Measurements from ENCODE around the gene DHODH. TPM values are rescaled to one million over a fixed set of nuclear protein-coding genes. Genes with fewer than 3 reads are reported as not detected.

The DHODH gene
- 1 to 10 TPM; 5.9 to 8.3 (median 7.4) TPM for total RNA-seq
- long read RNA-seq, donor 1, partial matches to known transcripts, result 2 of 8 reads
- long read RNA-seq, donor 1, other reads (novel, unspliced or antisense), result 1 of 8 reads
- long read RNA-seq, donor 2, transcript DHODH-201 (9 exons, 2,426 nt), result major isoform, 7 of 9 reads
- long read RNA-seq, donor 2, partial matches to known transcripts, result 1 of 9 reads
- long read RNA-seq, donor 2, other reads (novel, unspliced or antisense), result 1 of 9 reads

GRCh38 chr16:72008424-72009216 lies at the start of gene DHODH:
Gene DHODH (plus strand): TSS chr16:72008744. CDS start chr16:72008765, 21 bp downstream.
- H3K9me3 ChIP-seq, result no peaks in the 10 kb centered on the region
- H3K4me1 ChIP-seq (ENCODE audit: low read depth), result peaks cover 5% of the 10 kb centered on the region
- peaks cover 5% of the 10 kb centered on the region for H3K36me3 ChIP-seq (ENCODE audit: low read depth)
- DNase-seq (peak; percentile 96 to 99 (median 98)), ATAC-seq (peak; percentile 100)
- peak within 1 kb of the TSS; percentile 70 for H3K4me3 ChIP-seq
- TF ChIP-seq, protein P1, sequence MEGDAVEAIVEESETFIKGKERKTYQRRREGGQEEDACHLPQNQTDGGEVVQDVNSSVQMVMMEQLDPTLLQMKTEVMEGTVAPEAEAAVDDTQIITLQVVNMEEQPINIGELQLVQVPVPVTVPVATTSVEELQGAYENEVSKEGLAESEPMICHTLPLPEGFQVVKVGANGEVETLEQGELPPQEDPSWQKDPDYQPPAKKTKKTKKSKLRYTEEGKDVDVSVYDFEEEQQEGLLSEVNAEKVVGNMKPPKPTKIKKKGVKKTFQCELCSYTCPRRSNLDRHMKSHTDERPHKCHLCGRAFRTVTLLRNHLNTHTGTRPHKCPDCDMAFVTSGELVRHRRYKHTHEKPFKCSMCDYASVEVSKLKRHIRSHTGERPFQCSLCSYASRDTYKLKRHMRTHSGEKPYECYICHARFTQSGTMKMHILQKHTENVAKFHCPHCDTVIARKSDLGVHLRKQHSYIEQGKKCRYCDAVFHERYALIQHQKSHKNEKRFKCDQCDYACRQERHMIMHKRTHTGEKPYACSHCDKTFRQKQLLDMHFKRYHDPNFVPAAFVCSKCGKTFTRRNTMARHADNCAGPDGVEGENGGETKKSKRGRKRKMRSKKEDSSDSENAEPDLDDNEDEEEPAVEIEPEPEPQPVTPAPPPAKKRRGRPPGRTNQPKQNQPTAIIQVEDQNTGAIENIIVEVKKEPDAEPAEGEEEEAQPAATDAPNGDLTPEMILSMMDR (IDR thresholded peaks at IDR 0.05), result no peak
- intact Hi-C loops (cut with DNase I, micrococcal nuclease), result no loop called here

- TF ChIP-seq, protein P1 (IDR thresholded peaks at IDR 0.05), result peak; percentile 53
- intact Hi-C loops (cut with DNase I, micrococcal nuclease), result no loop called here
Measured at GRCh38 chr16:71961066-71962039, 47.2 kb upstream of the DHODH start.

DNA sequence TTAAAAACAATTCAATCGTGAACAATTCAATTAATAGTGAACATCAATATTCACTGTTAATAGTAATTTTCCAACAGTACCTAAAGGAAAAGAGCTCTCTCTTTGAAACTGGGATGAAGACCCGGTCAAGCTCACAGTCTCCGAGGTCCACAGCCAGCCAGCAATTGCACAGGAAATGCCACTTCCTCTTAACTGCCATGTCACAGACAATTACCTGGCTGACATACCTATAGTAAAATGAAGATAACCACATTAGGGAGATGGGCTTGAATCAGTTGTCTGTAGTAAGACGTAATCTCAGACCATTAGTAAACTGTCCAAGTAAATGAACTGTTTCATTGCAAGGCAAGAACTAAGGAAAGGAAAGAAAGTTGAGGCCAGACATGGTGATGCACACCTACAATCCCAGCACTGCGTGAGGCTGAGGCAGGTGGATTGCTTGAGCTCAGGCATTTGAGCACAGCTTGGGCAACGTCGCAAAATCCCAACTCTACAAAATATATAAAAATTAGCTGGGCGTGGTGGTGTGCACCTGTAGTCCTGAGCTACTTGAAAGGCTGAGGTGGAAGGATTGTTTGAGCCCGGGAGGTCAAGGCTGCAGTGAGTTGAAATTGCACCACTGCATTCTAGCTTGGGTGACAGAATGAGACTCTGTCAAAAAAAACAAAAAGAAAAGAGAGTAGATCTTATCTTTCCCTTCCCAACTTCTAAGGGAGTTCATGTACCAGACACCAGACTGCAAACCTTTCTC lies 45.2 kb upstream of the DHODH start:
- no peak for ATAC-seq
- intact Hi-C loops (cut with DNase I, micrococcal nuclease), result no loop called here

More at GRCh38 chr16:71961066-71962039, 47.2 kb upstream of the DHODH start:
- no peak overlapping the region for H3K4me3 ChIP-seq
- no peaks in the 10 kb centered on the region for H3K4me1 ChIP-seq (ENCODE audit: low read depth)
- ATAC-seq, result peak; percentile 98
- peak; percentile 62 to 88 (median 86) for DNase-seq
- no peaks in the 10 kb centered on the region for H3K36me3 ChIP-seq (ENCODE audit: low read depth)
- no peaks in the 10 kb centered on the region for H3K9me3 ChIP-seq

DNA sequence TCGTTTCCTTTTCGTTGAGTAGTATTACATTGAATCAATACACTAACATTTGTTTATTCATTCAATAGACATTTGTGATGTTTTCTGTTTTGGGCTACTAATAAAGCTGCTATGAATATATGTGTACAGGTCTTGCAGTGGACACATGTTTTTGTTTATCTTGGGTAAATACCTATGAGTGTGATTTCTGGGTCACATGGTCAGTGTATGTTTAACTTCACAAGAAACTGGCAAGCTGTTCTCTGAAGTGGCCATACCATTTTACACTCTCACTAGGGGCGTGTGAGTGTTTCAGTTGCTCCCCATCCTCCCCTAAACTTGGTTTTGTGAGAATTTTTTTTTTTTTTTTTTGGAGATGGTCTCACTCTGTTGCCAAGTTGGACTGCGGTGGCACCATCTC lies 43.3 kb upstream of the DHODH start:
- Histone ChIP-seq H3K36me3 (ENCODE audit: low read depth) (no peaks in the 10 kb centered on the region), H3K9me3 (no peaks in the 10 kb centered on the region), H3K4me3 (no peak overlapping the region), H3K4me1 (ENCODE audit: low read depth) (no peaks in the 10 kb centered on the region)
- intact Hi-C loops (cut with DNase I, micrococcal nuclease), result no loop called here
- DNase-seq (no peak), ATAC-seq (no peak)
- TF ChIP-seq, protein P1 (IDR thresholded peaks at IDR 0.05), result no peak

More for the DNA sequence above, 45.2 kb upstream of the DHODH start:
- no peak overlapping the region for H3K4me3 ChIP-seq
- TF ChIP-seq, protein P1 (IDR thresholded peaks at IDR 0.05), result no peak
- no peaks in the 10 kb centered on the region for H3K9me3 ChIP-seq
- no peaks in the 10 kb centered on the region for H3K4me1 ChIP-seq (ENCODE audit: low read depth)
- no peaks in the 10 kb centered on the region for H3K36me3 ChIP-seq (ENCODE audit: low read depth)
- DNase-seq, result no peak

- Histone ChIP-seq H3K4me1 (ENCODE audit: low read depth) (no peaks in the 10 kb centered on the region), H3K9me3 (no peaks in the 10 kb centered on the region), H3K4me3 (no peak overlapping the region), H3K36me3 (ENCODE audit: low read depth) (no peaks in the 10 kb centered on the region)
- ATAC-seq, result no peak
- DNase-seq, result no peak
- intact Hi-C loops (cut with DNase I, micrococcal nuclease), result no loop called here
- TF ChIP-seq, protein P1 (IDR thresholded peaks at IDR 0.05), result no peak
Measured at GRCh38 chr16:71966932-71967331, 41.6 kb upstream of the DHODH start.

All from mucosa of descending colon (tissue), 3 donors.